ENCODE measurements around the gene SCLY.

The SCLY gene

DNA sequence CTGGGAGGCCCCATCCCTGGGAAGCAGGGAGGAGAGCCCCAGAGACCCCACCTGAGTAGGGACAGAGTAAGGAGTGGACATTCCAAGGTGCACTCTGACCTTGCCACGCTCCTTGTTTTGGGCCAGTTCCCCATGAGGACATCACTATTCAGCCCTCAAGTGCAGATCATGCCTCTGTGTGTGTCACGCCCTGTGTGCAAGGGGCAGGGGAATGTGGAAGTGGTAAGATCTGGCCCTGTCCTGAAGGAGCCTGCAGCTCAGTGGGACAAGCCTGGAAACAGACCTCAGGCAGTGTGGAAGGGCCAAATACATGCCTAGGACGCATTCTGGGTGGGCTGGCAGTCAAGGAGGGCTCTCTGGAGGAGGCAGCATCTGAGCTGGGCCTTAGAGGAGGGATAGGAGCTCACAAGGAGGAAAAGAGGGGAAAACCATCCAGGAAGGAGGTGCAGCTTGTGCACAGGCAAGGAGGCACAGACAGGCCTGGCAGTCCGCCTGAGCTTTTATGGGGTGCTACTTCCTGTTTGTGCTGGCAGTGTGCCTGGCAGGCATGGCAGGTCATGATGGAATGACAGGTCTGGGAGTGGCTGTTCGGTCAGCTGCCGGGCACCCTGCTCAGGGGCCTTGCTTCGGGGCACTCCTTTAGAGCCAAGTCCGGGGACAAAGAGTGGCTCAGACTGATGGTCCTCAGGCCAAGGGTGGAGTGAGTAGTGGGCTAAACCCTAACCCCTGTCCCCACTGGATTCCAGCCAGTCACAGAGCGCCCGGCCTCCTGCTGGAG is 80.9 kb downstream of the SCLY start (continued):
- TF ChIP-seq, protein P1, sequence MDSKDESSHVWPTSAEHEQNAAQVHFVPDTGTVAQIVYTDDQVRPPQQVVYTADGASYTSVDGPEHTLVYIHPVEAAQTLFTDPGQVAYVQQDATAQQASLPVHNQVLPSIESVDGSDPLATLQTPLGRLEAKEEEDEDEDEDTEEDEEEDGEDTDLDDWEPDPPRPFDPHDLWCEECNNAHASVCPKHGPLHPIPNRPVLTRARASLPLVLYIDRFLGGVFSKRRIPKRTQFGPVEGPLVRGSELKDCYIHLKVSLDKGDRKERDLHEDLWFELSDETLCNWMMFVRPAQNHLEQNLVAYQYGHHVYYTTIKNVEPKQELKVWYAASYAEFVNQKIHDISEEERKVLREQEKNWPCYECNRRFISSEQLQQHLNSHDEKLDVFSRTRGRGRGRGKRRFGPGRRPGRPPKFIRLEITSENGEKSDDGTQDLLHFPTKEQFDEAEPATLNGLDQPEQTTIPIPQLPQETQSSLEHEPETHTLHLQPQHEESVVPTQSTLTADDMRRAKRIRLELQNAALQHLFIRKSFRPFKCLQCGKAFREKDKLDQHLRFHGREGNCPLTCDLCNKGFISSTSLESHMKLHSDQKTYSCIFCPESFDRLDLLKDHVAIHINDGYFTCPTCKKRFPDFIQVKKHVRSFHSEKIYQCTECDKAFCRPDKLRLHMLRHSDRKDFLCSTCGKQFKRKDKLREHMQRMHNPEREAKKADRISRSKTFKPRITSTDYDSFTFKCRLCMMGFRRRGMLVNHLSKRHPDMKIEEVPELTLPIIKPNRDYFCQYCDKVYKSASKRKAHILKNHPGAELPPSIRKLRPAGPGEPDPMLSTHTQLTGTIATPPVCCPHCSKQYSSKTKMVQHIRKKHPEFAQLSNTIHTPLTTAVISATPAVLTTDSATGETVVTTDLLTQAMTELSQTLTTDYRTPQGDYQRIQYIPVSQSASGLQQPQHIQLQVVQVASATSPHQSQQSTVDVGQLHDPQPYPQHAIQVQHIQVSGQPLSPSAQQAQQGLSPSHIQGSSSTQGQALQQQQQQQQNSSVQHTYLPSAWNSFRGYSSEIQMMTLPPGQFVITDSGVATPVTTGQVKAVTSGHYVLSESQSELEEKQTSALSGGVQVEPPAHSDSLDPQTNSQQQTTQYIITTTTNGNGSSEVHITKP (tag by site-specific recombination; IDR thresholded peaks at IDR 0.05), result peak; percentile 50; the same call in 1 of the 2 replicates
- TF ChIP-seq, protein P2, sequence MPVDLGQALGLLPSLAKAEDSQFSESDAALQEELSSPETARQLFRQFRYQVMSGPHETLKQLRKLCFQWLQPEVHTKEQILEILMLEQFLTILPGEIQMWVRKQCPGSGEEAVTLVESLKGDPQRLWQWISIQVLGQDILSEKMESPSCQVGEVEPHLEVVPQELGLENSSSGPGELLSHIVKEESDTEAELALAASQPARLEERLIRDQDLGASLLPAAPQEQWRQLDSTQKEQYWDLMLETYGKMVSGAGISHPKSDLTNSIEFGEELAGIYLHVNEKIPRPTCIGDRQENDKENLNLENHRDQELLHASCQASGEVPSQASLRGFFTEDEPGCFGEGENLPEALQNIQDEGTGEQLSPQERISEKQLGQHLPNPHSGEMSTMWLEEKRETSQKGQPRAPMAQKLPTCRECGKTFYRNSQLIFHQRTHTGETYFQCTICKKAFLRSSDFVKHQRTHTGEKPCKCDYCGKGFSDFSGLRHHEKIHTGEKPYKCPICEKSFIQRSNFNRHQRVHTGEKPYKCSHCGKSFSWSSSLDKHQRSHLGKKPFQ (tag by site-specific recombination; IDR thresholded peaks at IDR 0.05), result no peak
- TF ChIP-seq, protein P3, sequence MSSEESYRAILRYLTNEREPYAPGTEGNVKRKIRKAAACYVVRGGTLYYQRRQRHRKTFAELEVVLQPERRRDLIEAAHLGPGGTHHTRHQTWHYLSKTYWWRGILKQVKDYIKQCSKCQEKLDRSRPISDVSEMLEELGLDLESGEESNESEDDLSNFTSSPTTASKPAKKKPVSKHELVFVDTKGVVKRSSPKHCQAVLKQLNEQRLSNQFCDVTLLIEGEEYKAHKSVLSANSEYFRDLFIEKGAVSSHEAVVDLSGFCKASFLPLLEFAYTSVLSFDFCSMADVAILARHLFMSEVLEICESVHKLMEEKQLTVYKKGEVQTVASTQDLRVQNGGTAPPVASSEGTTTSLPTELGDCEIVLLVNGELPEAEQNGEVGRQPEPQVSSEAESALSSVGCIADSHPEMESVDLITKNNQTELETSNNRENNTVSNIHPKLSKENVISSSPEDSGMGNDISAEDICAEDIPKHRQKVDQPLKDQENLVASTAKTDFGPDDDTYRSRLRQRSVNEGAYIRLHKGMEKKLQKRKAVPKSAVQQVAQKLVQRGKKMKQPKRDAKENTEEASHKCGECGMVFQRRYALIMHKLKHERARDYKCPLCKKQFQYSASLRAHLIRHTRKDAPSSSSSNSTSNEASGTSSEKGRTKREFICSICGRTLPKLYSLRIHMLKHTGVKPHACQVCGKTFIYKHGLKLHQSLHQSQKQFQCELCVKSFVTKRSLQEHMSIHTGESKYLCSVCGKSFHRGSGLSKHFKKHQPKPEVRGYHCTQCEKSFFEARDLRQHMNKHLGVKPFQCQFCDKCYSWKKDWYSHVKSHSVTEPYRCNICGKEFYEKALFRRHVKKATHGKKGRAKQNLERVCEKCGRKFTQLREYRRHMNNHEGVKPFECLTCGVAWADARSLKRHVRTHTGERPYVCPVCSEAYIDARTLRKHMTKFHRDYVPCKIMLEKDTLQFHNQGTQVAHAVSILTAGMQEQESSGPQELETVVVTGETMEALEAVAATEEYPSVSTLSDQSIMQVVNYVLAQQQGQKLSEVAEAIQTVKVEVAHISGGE (tag by site-specific recombination; conservative IDR thresholded peaks at IDR 0.05; ENCODE audit: low read depth), result 0 out of 2 replicates have a peak, but pooled peaks have one; percentile 19

DNA sequence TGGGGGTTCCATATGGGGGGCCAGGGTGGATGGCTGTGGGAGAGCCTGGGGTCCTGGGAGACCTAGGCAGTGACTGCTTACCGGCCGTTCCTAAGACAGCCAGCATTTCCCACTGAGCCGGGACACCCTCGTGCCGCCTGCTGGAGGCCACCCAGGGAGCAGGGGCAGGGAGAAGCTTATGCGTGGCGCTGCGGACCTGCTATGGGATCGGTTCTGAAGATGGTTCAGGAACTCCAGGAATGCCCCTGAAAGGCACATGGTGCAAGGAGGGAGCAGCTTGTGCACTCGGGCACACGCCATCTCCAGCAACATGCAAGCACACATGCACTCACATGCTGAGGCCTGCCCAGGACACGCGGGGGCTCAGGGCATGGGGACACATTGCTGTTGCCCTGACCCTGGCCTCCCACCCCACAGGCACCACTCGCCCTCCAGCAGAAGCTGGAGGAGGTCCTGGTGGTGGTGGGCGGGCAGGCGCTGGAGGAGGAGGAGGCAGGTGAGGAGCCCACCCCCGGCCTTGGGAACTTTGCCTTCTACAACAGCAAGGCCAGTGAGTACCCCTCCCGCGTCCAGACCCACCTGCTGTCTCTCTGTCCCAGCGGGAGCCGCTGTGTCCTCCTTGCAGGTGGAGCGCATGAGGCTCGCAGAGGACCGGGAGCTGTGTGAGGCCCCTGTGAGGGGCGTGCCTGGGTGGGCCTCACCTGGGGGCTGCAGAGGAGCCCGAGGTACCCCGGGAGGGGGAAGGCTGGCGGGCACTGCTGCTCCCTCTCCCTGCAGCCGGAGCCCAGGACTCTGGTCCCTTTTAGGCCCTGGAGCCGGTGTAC is 81.8 kb downstream of the SCLY start:
- Histone ChIP-seq H3K9me3 (ENCODE audit: control insufficient read depth, insufficient read depth, low read depth, low read length) (no peaks in the 10 kb centered on the region), H3K4me1 (ENCODE audit: control insufficient read depth, insufficient read depth, low read length) (no peaks in the 10 kb centered on the region), H3K4me3 (ENCODE audit: low read depth, low read length) (no peak overlapping the region), H3K36me3 (ENCODE audit: control insufficient read depth in 2 of 2, insufficient read depth in 1 of 2, low read length in 2 of 2) (no peaks in the 10 kb centered on the region), H3K27ac (ENCODE audit: extremely low read depth, low read depth, low read length) (no peak overlapping the region)
- ChIA-PET POLR2A (interaction anchor here (0.5 kb wide), 1 partner anchor 82 kb away, joined by 3 read pairs; the partner anchor contains the start of gene SCLY), CTCF (interaction anchor here (0.6 to 0.7 kb wide), 2 partner anchors 42 to 74 kb away, joined by 3 to 6 read pairs; no protein-coding TSS in a partner anchor)
- TF ChIP-seq ZNF501 (tag by site-specific recombination; IDR thresholded peaks at IDR 0.05) (no peak), ZNF785 (tag by site-specific recombination; IDR thresholded peaks at IDR 0.05) (no peak), ZNF2 (tag by site-specific recombination; IDR thresholded peaks at IDR 0.05) (no peak), ZSCAN23 (tag by site-specific recombination; IDR thresholded peaks at IDR 0.05) (no peak), ZNF214 (tag by site-specific recombination; IDR thresholded peaks at IDR 0.05; ENCODE audit: borderline replicate concordance) (no peak), RBAK (tag by site-specific recombination; IDR thresholded peaks at IDR 0.05) (no peak), EGR2 (tag by site-specific recombination; IDR thresholded peaks at IDR 0.05; ENCODE audit: low read depth) (peak; percentile 67), OSR2 (tag by site-specific recombination; IDR thresholded peaks at IDR 0.05) (no peak), SP3 (tag by site-specific recombination; IDR thresholded peaks at IDR 0.05) (no peak), OVOL3 (tag by site-specific recombination; IDR thresholded peaks at IDR 0.05) (no peak), ZNF555 (tag by site-specific recombination; conservative IDR thresholded peaks at IDR 0.05) (no peak), ZNF174 (tag by site-specific recombination; IDR thresholded peaks at IDR 0.05) (no peak), ZNF521 (tag by site-specific recombination; IDR thresholded peaks at IDR 0.05) (no peak), KLF1 (tag by site-specific recombination; IDR thresholded peaks at IDR 0.05) (no peak), ZNF510 (tag by site-specific recombination; IDR thresholded peaks at IDR 0.05; ENCODE audit: insufficient replicate concordance) (no peak), ZNF571 (tag by site-specific recombination; IDR thresholded peaks at IDR 0.05) (no peak)
- TF ChIP-seq, protein P4, sequence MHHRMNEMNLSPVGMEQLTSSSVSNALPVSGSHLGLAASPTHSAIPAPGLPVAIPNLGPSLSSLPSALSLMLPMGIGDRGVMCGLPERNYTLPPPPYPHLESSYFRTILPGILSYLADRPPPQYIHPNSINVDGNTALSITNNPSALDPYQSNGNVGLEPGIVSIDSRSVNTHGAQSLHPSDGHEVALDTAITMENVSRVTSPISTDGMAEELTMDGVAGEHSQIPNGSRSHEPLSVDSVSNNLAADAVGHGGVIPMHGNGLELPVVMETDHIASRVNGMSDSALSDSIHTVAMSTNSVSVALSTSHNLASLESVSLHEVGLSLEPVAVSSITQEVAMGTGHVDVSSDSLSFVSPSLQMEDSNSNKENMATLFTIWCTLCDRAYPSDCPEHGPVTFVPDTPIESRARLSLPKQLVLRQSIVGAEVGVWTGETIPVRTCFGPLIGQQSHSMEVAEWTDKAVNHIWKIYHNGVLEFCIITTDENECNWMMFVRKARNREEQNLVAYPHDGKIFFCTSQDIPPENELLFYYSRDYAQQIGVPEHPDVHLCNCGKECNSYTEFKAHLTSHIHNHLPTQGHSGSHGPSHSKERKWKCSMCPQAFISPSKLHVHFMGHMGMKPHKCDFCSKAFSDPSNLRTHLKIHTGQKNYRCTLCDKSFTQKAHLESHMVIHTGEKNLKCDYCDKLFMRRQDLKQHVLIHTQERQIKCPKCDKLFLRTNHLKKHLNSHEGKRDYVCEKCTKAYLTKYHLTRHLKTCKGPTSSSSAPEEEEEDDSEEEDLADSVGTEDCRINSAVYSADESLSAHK (tag by site-specific recombination; IDR thresholded peaks at IDR 0.05), result no peak
- TF ChIP-seq, protein P5, sequence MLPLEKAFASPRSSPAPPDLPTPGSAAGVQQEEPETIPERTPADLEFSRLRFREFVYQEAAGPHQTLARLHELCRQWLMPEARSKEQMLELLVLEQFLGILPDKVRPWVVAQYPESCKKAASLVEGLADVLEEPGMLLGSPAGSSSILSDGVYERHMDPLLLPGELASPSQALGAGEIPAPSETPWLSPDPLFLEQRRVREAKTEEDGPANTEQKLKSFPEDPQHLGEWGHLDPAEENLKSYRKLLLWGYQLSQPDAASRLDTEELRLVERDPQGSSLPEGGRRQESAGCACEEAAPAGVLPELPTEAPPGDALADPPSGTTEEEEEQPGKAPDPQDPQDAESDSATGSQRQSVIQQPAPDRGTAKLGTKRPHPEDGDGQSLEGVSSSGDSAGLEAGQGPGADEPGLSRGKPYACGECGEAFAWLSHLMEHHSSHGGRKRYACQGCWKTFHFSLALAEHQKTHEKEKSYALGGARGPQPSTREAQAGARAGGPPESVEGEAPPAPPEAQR (tag by site-specific recombination; IDR thresholded peaks at IDR 0.05), result no peak
